SU-DHL-6 (cell line): ENCODE measurements around the gene C1QTNF2.

Source experiments
- EZH2phosphoT487 ChIP-seq: fragments of 200-600 bp; sonication (generic), shearing (Covaris generic); conservative IDR thresholded peaks from 2 replicates; pipeline ENCODE4 v1.6.1; 2018; ENCODE audit warnings: mild to moderate bottlenecking, antibody characterized with exemption, low read length, moderate library complexity, mixed read lengths
- TF ChIP-seq, protein P1 (sequence below): fragments of 200-600 bp; sonication (generic); IDR thresholded peaks from one replicate; pipeline ENCODE4 v1.5.1; 2017; ENCODE audit warnings: antibody characterized with exemption, mild to moderate bottlenecking, low read length, moderate library complexity; ENCODE audit not compliant: insufficient read depth, poor library complexity, severe bottlenecking

DNA sequence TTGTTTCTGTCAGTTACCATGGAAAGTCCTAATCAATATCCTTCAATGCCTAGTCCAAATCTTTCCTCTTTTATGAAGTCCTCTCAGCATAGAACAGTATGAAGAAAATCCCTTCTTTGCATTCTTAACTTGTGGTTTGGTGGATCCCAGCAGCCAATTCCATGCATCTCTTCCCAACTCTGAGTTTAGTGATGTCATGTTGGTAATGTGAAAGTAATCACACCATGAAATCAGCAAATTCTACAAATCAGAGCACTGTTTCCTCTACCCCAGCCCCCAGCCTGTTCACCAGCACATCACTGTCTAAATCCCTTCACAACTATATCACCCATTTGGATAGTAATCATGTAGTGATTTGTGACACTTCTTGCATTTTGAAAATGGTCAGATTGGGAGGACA lies 4.7 kb upstream of the C1QTNF2 start:
- no peak for TF ChIP-seq EZH2phosphoT487
- TF ChIP-seq, protein P1, sequence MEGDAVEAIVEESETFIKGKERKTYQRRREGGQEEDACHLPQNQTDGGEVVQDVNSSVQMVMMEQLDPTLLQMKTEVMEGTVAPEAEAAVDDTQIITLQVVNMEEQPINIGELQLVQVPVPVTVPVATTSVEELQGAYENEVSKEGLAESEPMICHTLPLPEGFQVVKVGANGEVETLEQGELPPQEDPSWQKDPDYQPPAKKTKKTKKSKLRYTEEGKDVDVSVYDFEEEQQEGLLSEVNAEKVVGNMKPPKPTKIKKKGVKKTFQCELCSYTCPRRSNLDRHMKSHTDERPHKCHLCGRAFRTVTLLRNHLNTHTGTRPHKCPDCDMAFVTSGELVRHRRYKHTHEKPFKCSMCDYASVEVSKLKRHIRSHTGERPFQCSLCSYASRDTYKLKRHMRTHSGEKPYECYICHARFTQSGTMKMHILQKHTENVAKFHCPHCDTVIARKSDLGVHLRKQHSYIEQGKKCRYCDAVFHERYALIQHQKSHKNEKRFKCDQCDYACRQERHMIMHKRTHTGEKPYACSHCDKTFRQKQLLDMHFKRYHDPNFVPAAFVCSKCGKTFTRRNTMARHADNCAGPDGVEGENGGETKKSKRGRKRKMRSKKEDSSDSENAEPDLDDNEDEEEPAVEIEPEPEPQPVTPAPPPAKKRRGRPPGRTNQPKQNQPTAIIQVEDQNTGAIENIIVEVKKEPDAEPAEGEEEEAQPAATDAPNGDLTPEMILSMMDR, result no peak
